Measurements from ENCODE around the gene MAGEA4. TPM values are rescaled to one million over a fixed set of nuclear protein-coding genes. Genes with fewer than 3 reads are reported as not detected.
A peak's percentile ranks its signal among the peaks of the same experiment; 100 is the strongest.

Gene MAGEA4
- total and polyA plus RNA-seq, 2 donors (not counting 3 experiments of a cell fraction or from before 2014, with no cell fraction given): not detected

DNA sequence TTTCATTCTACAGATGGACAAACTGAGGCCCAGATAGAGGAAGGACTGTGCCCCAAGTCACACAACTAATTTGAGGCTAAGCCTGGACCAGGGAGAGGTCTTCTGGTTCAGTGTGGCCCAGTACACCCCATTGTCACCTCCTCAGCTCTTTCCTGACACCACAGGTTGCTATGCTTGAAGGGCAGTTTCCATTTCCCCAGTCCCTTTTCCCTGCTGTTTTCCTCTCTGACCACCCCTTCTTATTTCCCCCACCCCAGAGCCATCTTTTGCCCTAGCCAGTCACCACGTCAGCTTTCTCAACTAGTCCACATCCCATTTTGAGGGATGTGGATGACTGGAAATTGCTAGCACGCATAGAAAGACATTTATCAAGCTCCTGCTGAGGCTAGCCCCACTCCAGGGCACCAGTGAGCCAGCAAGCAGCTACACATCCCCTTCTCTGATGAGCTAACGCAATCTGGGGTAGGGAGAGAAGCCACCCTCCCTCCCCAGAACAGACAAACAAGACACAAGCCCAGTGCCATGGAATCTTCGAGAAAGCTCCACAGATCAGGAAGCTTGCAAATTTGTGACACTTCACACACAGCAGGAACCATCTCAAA, 60.5 kb downstream of the MAGEA4 start:
- Histone ChIP-seq H3K79me2 (ENCODE audit: control insufficient read depth, insufficient read depth, low read length) (peaks cover 32% of the 10 kb centered on the region), H3K27me3 (ENCODE audit: control insufficient read depth in 2 of 2, insufficient read depth in 2 of 2, low read length in 2 of 2) (no peaks in the 10 kb centered on the region), H3K27ac (ENCODE audit: insufficient read depth, low read depth, low read length) (peak overlapping the region; percentile 30), H3K4me1 (ENCODE audit: control insufficient read depth, extremely low read depth, insufficient read depth, low read length) (peaks cover 19% of the 10 kb centered on the region), H3K4me3 (replicated peaks in 1 of 3; ENCODE audit: insufficient read depth in 1 of 3, low read depth in 1 of 3, low read length in 3 of 3) (peak overlapping the region; percentile 34 to 67 (median 48)), H3K36me3 (ENCODE audit: control insufficient read depth in 2 of 2, extremely low read depth in 1 of 2, insufficient read depth in 2 of 2, low read length in 2 of 2) (peaks cover 5 to 9% of the 10 kb centered on the region in 2 experiments), H3K9me3 (replicated peaks; ENCODE audit: control insufficient read depth, insufficient read depth, low read length) (no peaks in the 10 kb centered on the region), H3K9me1 (replicated peaks; ENCODE audit: control insufficient read depth, extremely low read depth, insufficient read depth, low read length) (no peaks in the 10 kb centered on the region), H2AFZ (ENCODE audit: low read depth, low read length) (no peak overlapping the region), H4K20me1 (replicated peaks; ENCODE audit: control insufficient read depth, extremely low read depth, insufficient read depth, low read length) (no peaks in the 10 kb centered on the region), H3K9ac (replicated peaks; ENCODE audit: extremely low read depth, insufficient read depth, low read length) (peak overlapping the region; percentile 43), H3K4me2 (ENCODE audit: insufficient read depth, low read length) (peak overlapping the region; percentile 80)
- intact Hi-C loops (cut with micrococcal nuclease) (no loop called here), dilution Hi-C loops (cut with MboI; ENCODE audit: extremely low pct_ligation_motif_present, low sequenced_read_pairs) (no loop called here)
- FAIRE-seq (peak; percentile 68), DNase-seq (ENCODE audit: low read depth, low spot score) (peak; percentile 20)
- BruUV-seq (replicated peaks): no TSS peak
- CTCF ChIA-PET: interaction anchor here (0.9 to 3.0 kb wide), 4 partner anchors 70 to 660 kb away, joined by 3 to 15 read pairs (median 4); no protein-coding TSS in a partner anchor
- TF ChIP-seq POLR2AphosphoS5 (IDR thresholded peaks at IDR 0.05; ENCODE audit: insufficient read depth, low read depth, low read length) (no peak), FOS (IDR thresholded peaks at IDR 0.05; ENCODE audit: borderline replicate concordance, insufficient read depth, low read length) (no peak), MYC (IDR thresholded peaks at IDR 0.05; ENCODE audit: low read depth, low read length) (no peak), EZH2 (IDR thresholded peaks at IDR 0.05; ENCODE audit: borderline replicate concordance, low read depth, low read length, severe bottlenecking) (no peak), JUN (IDR thresholded peaks at IDR 0.05; ENCODE audit: borderline replicate concordance, insufficient read depth, insufficient read length, low read depth) (no peak), GATA2 (IDR thresholded peaks at IDR 0.05; ENCODE audit: insufficient read depth, insufficient read length, low read depth, low read length) (no peak), POLR2A (IDR thresholded peaks at IDR 0.05; ENCODE audit: low read depth, low read length) (no peak)
- TF ChIP-seq, protein P1, sequence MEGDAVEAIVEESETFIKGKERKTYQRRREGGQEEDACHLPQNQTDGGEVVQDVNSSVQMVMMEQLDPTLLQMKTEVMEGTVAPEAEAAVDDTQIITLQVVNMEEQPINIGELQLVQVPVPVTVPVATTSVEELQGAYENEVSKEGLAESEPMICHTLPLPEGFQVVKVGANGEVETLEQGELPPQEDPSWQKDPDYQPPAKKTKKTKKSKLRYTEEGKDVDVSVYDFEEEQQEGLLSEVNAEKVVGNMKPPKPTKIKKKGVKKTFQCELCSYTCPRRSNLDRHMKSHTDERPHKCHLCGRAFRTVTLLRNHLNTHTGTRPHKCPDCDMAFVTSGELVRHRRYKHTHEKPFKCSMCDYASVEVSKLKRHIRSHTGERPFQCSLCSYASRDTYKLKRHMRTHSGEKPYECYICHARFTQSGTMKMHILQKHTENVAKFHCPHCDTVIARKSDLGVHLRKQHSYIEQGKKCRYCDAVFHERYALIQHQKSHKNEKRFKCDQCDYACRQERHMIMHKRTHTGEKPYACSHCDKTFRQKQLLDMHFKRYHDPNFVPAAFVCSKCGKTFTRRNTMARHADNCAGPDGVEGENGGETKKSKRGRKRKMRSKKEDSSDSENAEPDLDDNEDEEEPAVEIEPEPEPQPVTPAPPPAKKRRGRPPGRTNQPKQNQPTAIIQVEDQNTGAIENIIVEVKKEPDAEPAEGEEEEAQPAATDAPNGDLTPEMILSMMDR (IDR thresholded peaks at IDR 0.05; ENCODE audit: extremely low read depth in 1 of 2, insufficient read depth in 1 of 2, low read depth in 1 of 2, low read length in 2 of 2): no peak
- TF ChIP-seq, protein P2, sequence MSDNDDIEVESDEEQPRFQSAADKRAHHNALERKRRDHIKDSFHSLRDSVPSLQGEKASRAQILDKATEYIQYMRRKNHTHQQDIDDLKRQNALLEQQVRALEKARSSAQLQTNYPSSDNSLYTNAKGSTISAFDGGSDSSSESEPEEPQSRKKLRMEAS (IDR thresholded peaks at IDR 0.05; ENCODE audit: insufficient read depth, insufficient read length): no peak
- POLR2A ChIA-PET: interaction anchor here (1.2 to 2.0 kb wide), 2 partner anchors 11 to 143 kb away, joined by 3 to 10 read pairs; no protein-coding TSS in a partner anchor
